Colonic mucosa (tissue), 4 donors: ENCODE data around the gene PCED1B. TPM values are rescaled to one million over a fixed set of nuclear protein-coding genes. Genes with fewer than 3 reads are reported as not detected.

Experiments used
- DNase-seq: peaks from one replicate; pipeline ENCODE4 v3.0.0-alpha.2; 2020
- H3K27ac ChIP-seq: fragments of 200-600 bp; one replicate; pipeline ENCODE4 v1.8.0; 2021
- H3K27me3 ChIP-seq: fragments of 200-600 bp; one replicate; pipeline ENCODE4 v1.8.0; 2021
- H3K36me3 ChIP-seq: fragments of 200-600 bp; one replicate; pipeline ENCODE4 v1.8.0; 2021
- H3K4me1 ChIP-seq: fragments of 200-600 bp; one replicate; pipeline ENCODE4 v1.8.0; 2021; ENCODE audit warnings: mild to moderate bottlenecking
- H3K4me3 ChIP-seq: fragments of 200-600 bp; one replicate; pipeline ENCODE4 v1.8.0; 2021
- H3K9ac ChIP-seq, 2 donors: one replicate each; pipeline ENCODE4 v1.7.0; 2013; ENCODE audit warnings: control low read depth in 2 of 2, low read depth in 2 of 2, low read length in 2 of 2
- H3K9me3 ChIP-seq: fragments of 200-600 bp; one replicate; pipeline ENCODE4 v1.8.0; 2021
- intact Hi-C: fragments of 100-400 bp; cut with DNase I; formaldehyde crosslinking; loops from one replicate; pipeline ENCODE4 v1.14.1; 2022
- total RNA-seq, 2 donors: library from RNA; stranded (reverse); fragmentation: NEBNext Ultra II Directional in 1 of 2; extraction: Animal tissue kit (Norgen Biotek cat#: 25700) in 1 of 2; gene quantifications; one replicate each; pipeline ENCODE4 v1.2.1, GENCODE V29; 2021
- TF ChIP-seq, protein P1 (sequence below): fragments of 200-600 bp; IDR thresholded peaks from one replicate; pipeline ENCODE4 v1.8.0; 2022; ENCODE audit warnings: antibody characterized with exemption, mild to moderate bottlenecking
- donor health status: healthy.
- donor health status: DM: no; HTN: no; CAD: no.
- donor health status: DM: no; HTN: no; CAD: no.

PCED1B gene
- total RNA-seq, 2 donors from 2014 or later: 1.8 to 2.1 TPM

DNA sequence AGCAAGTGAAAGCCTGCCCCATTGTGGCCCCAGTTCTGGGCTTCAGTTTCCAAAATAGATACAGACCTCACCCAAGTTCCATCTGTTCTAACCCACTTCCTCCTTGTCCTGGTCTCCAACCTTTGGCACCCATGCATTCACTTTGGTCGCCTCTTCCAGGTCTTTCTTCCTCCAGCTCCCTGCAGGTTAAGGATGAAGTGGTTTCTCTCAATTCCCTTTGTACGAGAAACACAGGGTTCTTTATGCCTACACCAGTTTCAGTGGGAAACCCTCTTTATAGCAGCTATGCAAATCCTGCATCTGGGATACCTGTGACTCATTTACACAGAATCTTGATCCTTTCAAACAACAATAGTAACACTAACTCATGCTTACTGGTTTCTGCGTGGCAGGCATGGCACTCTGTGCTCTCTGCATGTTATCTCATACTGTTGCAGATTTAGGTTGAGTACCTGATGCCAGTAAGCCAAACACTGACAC, 110.9 kb downstream of the PCED1B start:
- H3K27me3 ChIP-seq: no peaks in the 10 kb centered on the region
- intact Hi-C loops: no loop called here
- no peaks in the 10 kb centered on the region for H3K36me3 ChIP-seq
- DNase-seq: no peak
- TF ChIP-seq, protein P1, sequence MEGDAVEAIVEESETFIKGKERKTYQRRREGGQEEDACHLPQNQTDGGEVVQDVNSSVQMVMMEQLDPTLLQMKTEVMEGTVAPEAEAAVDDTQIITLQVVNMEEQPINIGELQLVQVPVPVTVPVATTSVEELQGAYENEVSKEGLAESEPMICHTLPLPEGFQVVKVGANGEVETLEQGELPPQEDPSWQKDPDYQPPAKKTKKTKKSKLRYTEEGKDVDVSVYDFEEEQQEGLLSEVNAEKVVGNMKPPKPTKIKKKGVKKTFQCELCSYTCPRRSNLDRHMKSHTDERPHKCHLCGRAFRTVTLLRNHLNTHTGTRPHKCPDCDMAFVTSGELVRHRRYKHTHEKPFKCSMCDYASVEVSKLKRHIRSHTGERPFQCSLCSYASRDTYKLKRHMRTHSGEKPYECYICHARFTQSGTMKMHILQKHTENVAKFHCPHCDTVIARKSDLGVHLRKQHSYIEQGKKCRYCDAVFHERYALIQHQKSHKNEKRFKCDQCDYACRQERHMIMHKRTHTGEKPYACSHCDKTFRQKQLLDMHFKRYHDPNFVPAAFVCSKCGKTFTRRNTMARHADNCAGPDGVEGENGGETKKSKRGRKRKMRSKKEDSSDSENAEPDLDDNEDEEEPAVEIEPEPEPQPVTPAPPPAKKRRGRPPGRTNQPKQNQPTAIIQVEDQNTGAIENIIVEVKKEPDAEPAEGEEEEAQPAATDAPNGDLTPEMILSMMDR: no peak
- H3K9me3 ChIP-seq: no peaks in the 10 kb centered on the region
- H3K4me3 ChIP-seq: no peak overlapping the region
- H3K9ac ChIP-seq: no peak overlapping the region
- no peak overlapping the region for H3K27ac ChIP-seq
- H3K4me1 ChIP-seq: no peaks in the 10 kb centered on the region

DNA sequence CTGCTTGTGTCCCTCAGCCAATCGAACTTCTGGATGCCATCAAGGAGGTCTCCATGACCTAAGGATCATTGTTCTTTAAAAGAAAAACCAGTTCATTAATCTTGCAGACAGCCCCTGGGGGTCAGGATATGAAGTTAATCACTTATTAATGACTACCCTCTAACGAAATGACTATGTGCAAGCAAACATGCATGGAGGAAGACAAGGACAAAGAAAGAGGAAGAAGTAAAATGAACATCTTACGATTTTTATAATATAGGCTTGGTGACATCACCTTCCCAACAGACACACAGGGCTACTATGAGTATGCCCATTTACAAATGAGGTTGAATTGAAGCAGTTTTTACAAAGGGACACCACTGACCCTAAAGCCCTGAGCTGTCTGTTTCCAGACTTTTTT, 111.5 kb downstream of the PCED1B start:
- H3K27ac ChIP-seq: no peak overlapping the region
- no peaks in the 10 kb centered on the region for H3K36me3 ChIP-seq
- H3K4me3 ChIP-seq: no peak overlapping the region
- intact Hi-C loops: no loop called here
- no peaks in the 10 kb centered on the region for H3K9me3 ChIP-seq
- no peaks in the 10 kb centered on the region for H3K4me1 ChIP-seq
- TF ChIP-seq, protein P1: no peak
- no peak for DNase-seq
- H3K27me3 ChIP-seq: no peaks in the 10 kb centered on the region
- no peak overlapping the region for H3K9ac ChIP-seq

DNA sequence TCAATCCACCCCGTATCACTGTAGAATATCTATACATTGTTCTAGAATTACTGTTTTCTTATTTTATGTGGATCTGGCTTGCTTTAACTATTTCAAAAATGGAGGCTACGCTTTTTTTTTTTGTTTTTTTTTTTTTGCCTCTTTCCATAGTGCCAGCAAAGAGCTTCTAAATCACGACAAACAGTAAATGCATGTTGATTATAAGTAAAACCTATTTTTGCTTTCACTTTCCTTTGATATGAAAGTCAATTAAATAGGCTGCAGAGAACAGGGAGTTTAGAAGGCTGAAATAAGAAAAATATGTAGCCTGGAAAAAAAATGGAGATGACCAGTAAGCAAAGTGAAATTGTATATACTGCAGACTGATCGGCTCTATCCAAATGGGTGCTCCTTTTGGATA, 112.6 kb downstream of the PCED1B start:
- intact Hi-C loops: no loop called here

DNA sequence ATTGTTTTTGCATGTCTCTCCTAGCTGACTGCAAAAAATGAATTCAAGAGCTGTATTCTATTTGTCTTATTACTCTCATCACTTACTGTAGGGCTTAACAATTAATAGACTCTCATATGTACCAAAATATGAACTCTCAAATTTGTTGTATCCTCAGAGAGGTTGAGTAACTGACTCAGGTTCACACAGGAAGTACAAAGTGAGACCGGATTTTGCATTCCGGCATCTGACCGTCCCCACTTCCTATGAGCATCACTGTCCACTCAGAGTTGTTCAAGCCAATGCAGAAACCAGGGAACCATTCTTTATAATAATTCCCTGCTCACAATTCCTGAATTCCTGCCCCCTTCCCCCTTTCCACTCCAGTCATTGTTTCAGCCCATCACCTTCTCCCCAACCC, 113.6 kb downstream of the PCED1B start:
- Histone ChIP-seq H3K4me3 (no peak overlapping the region), H3K36me3 (no peaks in the 10 kb centered on the region), H3K27me3 (no peaks in the 10 kb centered on the region), H3K9me3 (no peaks in the 10 kb centered on the region), H3K4me1 (no peaks in the 10 kb centered on the region), H3K27ac (no peak overlapping the region), H3K9ac (no peak overlapping the region)
- TF ChIP-seq, protein P1: no peak
- intact Hi-C loops: no loop called here
- no peak for DNase-seq

More for the DNA sequence above, 112.6 kb downstream of the PCED1B start:
- DNase-seq: no peak
- H3K9ac ChIP-seq: no peak overlapping the region
- H3K4me3 ChIP-seq: no peak overlapping the region
- H3K27ac ChIP-seq: no peak overlapping the region
- no peaks in the 10 kb centered on the region for H3K27me3 ChIP-seq
- TF ChIP-seq, protein P1: no peak
- no peaks in the 10 kb centered on the region for H3K9me3 ChIP-seq
- H3K4me1 ChIP-seq: no peaks in the 10 kb centered on the region
- H3K36me3 ChIP-seq: no peaks in the 10 kb centered on the region

DNA sequence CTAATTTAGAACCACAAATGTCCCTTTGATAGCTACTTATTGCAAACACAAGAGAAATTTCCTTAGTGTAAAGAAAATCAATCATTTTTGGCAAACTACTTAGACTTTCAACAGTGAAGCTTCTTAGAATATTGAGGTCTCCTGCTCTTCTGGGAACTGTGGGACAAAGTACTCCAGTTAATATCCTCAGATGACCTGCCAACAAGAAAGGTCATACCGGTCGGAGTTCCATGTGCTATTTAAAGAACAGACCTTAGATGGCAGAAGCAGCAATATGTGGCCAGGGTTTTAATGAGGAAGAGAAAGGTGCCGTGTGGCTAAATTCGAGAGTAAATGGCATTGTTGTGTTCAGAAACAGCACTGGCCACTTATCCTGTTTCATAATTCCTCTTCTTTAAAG, 115.1 kb downstream of the PCED1B start:
- Histone ChIP-seq H3K4me3 (no peak overlapping the region), H3K4me1 (no peaks in the 10 kb centered on the region), H3K27ac (no peak overlapping the region), H3K9me3 (no peaks in the 10 kb centered on the region), H3K27me3 (no peaks in the 10 kb centered on the region), H3K36me3 (no peaks in the 10 kb centered on the region), H3K9ac (no peak overlapping the region)
- intact Hi-C loops: no loop called here
- TF ChIP-seq, protein P1: no peak
- DNase-seq: no peak
